Mesodermal cell (in vitro differentiated cells): ENCODE data around the gene CAMK1D.

Experiments used
- H3K27ac ChIP-seq: 2 replicates; pipeline ENCODE4 v1.7.0; 2013; ENCODE audit warnings: mild to moderate bottlenecking, low read depth, low read length, moderate library complexity; ENCODE audit not compliant: severe bottlenecking
- H3K36me3 ChIP-seq: 2 replicates; pipeline ENCODE4 v1.7.1; 2013; ENCODE audit warnings: mild to moderate bottlenecking, low read length, moderate library complexity; ENCODE audit not compliant: control insufficient read depth, insufficient read depth
- H3K4me1 ChIP-seq: one replicate; pipeline ENCODE4 v1.7.1; 2013; ENCODE audit warnings: mild to moderate bottlenecking, low read length; ENCODE audit not compliant: insufficient read depth, control insufficient read depth, poor library complexity, severe bottlenecking
- H3K4me3 ChIP-seq: 2 replicates; pipeline ENCODE4 v1.7.0; 2013; ENCODE audit warnings: low read length, control low read depth, mild to moderate bottlenecking; ENCODE audit not compliant: insufficient read depth, poor library complexity, severe bottlenecking; ENCODE audit errors: extremely low read depth
- H3K9me3 ChIP-seq: 2 replicates; pipeline ENCODE4 v1.7.1; 2013; ENCODE audit warnings: mild to moderate bottlenecking, low read length, moderate library complexity; ENCODE audit not compliant: control insufficient read depth
- WGBS, 2 experiments: methylation state at CpG; one replicate each; pipeline ENCODE4 v1.1.5; 2013; ENCODE audit warnings: missing lambda C conversion rate in 2 of 2; ENCODE audit not compliant: insufficient coverage in 2 of 2; 5-methylcytosine and 5-hydroxymethylcytosine counted together

The CAMK1D gene

GRCh38 chr10:12513003-12513365 is 163.6 kb downstream of the CAMK1D start:
- H3K36me3 ChIP-seq = no peaks in the 10 kb centered on the region
- H3K4me3 ChIP-seq = no peak overlapping the region
- peaks cover 7% of the 10 kb centered on the region for H3K4me1 ChIP-seq
- WGBS, 2 experiments = 92 to 96% methylated on average over 5 of the region's 5 CpGs
- no peak overlapping the region for H3K27ac ChIP-seq
- no peaks in the 10 kb centered on the region for H3K9me3 ChIP-seq

- Histone ChIP-seq H3K9me3 (no peaks in the 10 kb centered on the region), H3K4me3 (no peak overlapping the region), H3K4me1 (peaks cover 7% of the 10 kb centered on the region), H3K36me3 (no peaks in the 10 kb centered on the region), H3K27ac (no peak overlapping the region)
- WGBS, 2 experiments = 87 to 89% methylated on average over 6 to 7 of the region's 10 CpGs
Measured at GRCh38 chr10:12513775-12514673, 164.7 kb downstream of the CAMK1D start.

GRCh38 chr10:12518024-12518423 is 168.7 kb downstream of the CAMK1D start:
- peaks cover 2% of the 10 kb centered on the region for H3K4me1 ChIP-seq
- no peaks in the 10 kb centered on the region for H3K36me3 ChIP-seq
- H3K9me3 ChIP-seq = no peaks in the 10 kb centered on the region
- H3K4me3 ChIP-seq = no peak overlapping the region
- no CpG with 5 or more reads among the region's 1 CpG for WGBS, 2 experiments
- H3K27ac ChIP-seq = no peak overlapping the region

GRCh38 chr10:12521423-12521822 is 172.1 kb downstream of the CAMK1D start:
- no peaks in the 10 kb centered on the region for H3K9me3 ChIP-seq
- H3K36me3 ChIP-seq = no peaks in the 10 kb centered on the region
- no peak overlapping the region for H3K4me3 ChIP-seq
- WGBS, 2 experiments = no CpG with 5 or more reads among the region's 1 CpG
- H3K4me1 ChIP-seq = no peaks in the 10 kb centered on the region
- H3K27ac ChIP-seq = no peak overlapping the region

DNA sequence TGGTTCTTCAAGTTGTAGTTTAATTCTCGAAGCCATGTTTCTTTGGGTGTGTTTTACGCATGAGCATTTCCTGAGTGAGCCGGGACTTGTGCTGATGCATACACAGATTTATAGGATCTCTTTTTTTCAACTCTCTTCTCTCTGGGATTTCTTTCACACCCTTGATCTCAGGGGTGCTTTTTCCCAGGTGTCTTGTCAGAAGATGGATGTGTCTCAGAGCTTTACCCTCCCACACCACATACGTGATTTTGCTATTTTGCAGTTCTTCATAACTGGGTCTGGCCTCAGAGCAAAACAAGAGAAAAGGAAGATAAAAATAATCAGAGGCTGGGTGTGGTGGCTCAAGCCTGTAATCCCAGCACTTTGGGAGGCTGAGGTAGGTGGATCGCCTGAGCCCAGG is 177.0 kb downstream of the CAMK1D start:
- Histone ChIP-seq H3K27ac (no peak overlapping the region), H3K4me1 (no peaks in the 10 kb centered on the region), H3K9me3 (no peaks in the 10 kb centered on the region), H3K36me3 (no peaks in the 10 kb centered on the region), H3K4me3 (no peak overlapping the region)
- 94% methylated on average over 4 of the region's 5 CpGs; no CpG with 5 or more reads in 1 of the 2 experiments for WGBS, 2 experiments

- no peak overlapping the region for H3K4me3 ChIP-seq
- 92 to 96% methylated on average over 7 to 9 of the region's 9 CpGs for WGBS, 2 experiments
- no peaks in the 10 kb centered on the region for H3K36me3 ChIP-seq
- no peak overlapping the region for H3K27ac ChIP-seq
- peaks cover 4% of the 10 kb centered on the region for H3K4me1 ChIP-seq
- no peaks in the 10 kb centered on the region for H3K9me3 ChIP-seq
Measured at GRCh38 chr10:12529976-12530375, 180.6 kb downstream of the CAMK1D start.

- no peaks in the 10 kb centered on the region for H3K36me3 ChIP-seq
- H3K27ac ChIP-seq = no peak overlapping the region
- H3K9me3 ChIP-seq = no peaks in the 10 kb centered on the region
- H3K4me1 ChIP-seq = peaks cover 4% of the 10 kb centered on the region
- no peak overlapping the region for H3K4me3 ChIP-seq
- 89 to 91% methylated on average over 11 to 12 of the region's 12 CpGs for WGBS, 2 experiments
Measured at GRCh38 chr10:12531305-12532220, 182.2 kb downstream of the CAMK1D start.

DNA sequence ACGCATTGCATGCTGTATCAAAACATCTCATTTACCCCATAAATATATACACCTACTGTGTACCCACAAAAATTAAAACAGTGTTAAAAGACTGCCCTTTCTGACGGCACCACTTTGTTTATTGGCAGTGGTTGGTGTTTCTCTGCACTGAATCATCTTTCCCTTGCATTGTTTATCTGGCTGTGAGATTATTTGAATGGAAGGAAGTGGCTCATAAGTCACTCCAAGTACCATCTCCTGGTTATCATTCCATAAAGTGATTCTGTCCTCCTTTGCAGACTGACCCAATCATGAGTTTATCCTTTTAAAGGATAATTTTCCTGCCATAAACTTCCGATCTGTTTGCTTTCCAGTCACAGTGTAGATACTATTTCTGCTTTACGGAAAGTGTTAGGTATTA is 183.8 kb downstream of the CAMK1D start:
- H3K9me3 ChIP-seq = no peaks in the 10 kb centered on the region
- H3K4me3 ChIP-seq = no peak overlapping the region
- peaks cover 4% of the 10 kb centered on the region for H3K4me1 ChIP-seq
- WGBS, 2 experiments = no CpG with 5 or more reads among the region's 4 CpGs
- H3K36me3 ChIP-seq = no peaks in the 10 kb centered on the region
- no peak overlapping the region for H3K27ac ChIP-seq

- H3K4me1 ChIP-seq = peaks cover 4% of the 10 kb centered on the region
- H3K36me3 ChIP-seq = no peaks in the 10 kb centered on the region
- no peak overlapping the region for H3K4me3 ChIP-seq
- WGBS, 2 experiments = 90 to 100% methylated on average over 2 to 3 of the region's 3 CpGs
- H3K9me3 ChIP-seq = no peaks in the 10 kb centered on the region
- no peak overlapping the region for H3K27ac ChIP-seq
Measured at GRCh38 chr10:12533723-12534122, 184.4 kb downstream of the CAMK1D start.

DNA sequence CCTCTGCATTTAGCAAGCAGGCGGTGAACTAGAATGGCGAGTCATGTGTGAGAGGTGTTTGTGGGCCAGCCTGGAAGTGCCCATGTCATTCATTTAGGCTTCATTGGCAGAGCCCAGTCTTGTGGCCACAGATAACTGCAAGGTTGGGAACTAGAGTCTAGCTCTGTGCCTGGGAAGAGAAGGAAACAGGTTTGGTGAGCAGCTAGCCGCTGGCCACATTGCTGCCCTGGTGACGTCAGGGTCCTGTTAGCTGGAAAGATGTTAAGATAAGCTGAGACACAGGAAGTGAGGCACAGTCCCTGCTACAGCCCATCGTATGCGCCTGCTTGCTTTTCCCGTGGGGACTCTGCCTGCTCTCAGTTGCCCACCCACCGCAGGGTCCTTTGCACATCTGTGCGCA is 185.5 kb downstream of the CAMK1D start:
- WGBS, 2 experiments = 86 to 89% methylated on average over 9 of the region's 9 CpGs
- H3K4me1 ChIP-seq = peaks cover 4% of the 10 kb centered on the region
- no peak overlapping the region for H3K4me3 ChIP-seq
- H3K36me3 ChIP-seq = no peaks in the 10 kb centered on the region
- H3K9me3 ChIP-seq = no peaks in the 10 kb centered on the region
- H3K27ac ChIP-seq = no peak overlapping the region
